Skeletal muscle cell (primary cell): ENCODE data around the gene CLEC18B.
"Not testable (repeated sequence)": the region's sequence is repeated elsewhere in the genome, so short reads cannot be mapped to it uniquely, and the experiment has no call there.

Experiments used
- DNase-seq: peaks from one replicate; pipeline ENCODE4 v3.0.0-alpha.2; 2010; ENCODE audit warnings: low read depth
- H3K4me3 ChIP-seq: 2 replicates; pipeline ENCODE4 v1.5.1; 2011; ENCODE audit warnings: low read depth, mild to moderate bottlenecking, control low read depth, low read length, moderate library complexity

The CLEC18B gene

DNA sequence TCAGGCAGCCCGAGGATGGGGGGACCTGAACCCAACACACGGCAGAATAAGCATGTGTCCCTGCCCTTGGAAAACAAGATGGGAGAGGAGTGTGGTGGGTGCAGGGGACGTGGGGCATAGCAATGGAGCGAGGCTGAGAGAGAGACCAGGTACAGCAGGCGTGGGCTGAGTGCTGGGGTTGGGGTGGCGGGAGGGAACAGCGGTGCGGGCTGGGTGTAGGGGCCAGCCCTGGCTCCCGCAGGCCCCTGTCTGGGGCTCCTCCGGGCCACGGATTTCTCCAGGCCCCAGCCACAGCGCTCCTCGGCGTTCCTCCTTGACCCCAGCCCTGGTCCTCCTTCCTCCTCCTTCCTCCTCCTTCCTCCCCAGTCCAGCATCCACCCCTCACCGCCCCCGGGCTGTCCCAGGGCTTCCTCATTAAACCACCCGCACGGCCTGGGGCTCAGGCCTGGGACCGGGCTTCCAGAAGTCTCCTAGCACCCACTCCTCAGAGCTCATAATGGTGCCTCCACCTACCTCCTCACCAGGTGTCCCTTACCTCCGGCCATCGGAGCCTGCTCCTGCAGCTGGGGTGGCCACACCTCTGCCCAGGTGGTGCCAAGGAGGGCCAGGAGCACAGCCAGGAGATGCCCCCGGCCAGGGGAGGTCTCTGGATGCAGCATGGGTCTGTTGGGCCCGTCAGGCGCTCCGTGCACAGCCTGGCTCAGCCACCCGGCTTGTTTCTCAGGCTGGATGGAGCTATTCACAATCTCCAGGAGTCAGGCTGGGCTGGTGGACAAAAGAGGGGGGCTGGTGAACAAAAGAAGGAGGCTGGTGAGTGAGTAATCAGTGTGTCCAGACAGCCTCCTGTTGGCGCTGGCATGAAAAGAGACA, at the start of gene CLEC18B:
TSS of gene CLEC18B (minus strand) at position 867 of the 870 bp plus-strand sequence. CDS start at position 659, 208 bp downstream.
- not testable (repeated sequence) for H3K4me3 ChIP-seq, DNase-seq

DNA sequence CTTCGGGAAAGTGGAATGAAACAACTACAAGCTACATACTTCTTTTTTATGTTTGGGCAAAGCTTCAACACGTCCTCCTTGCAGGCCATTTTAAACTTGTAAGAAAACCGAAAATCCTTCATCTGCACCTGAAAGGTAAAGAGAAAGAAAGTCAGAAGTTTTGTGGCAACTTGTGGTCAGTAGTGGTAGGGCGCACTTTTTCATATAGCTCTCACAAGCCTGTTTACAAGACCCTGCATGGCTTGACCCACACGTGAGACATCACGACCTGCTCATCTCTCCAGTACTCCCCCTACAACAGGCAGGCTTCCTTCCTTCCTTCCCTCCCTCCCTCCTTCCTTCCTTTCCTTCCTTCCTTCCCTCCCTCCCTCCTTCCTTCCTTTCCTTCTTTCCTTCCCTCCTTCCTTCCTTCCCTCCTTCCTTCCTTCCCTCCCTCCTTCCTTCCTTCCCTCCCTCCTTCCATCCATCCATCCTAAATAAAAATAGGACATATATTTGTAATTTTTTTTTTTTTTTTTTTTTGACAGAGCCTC, 48.7 kb upstream of the CLEC18B start:
- DNase-seq, result no peak
- no peak overlapping the region for H3K4me3 ChIP-seq

DNA sequence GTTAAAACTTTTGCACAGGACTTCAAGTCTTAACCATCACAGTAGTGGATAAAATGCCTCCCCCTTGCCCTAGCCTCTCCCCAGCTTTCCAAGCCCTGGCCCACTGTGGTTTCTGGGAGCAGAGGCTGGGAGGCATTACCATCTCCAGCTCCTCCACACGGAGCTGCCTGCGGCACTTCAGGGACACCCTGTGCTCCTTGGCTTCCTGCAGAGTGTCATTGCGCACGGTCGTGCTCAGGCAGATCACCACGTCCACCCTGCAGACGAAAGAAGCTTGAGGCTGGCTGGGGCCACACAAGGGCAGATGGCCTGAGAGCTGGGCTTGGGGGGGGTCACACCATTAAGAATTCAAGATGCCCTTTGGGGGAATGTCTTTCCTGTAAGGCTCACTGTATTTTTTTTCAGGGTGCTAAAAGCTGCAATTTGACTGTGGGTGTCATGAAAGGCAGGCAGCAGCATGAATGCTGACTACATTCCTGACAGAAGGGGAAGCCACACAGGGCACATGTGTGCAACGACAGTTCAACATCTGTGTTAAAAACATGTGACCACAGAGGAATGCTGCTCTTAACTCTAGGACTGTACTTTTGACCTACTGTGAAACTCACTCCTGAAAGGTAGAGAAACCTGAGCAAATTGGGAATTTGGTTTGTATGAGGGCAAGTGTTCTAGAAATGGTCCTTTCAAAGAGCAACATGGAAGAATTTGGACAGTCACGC, 47.7 kb upstream of the CLEC18B start:
- DNase-seq, result no peak
- no peak overlapping the region for H3K4me3 ChIP-seq

DNA sequence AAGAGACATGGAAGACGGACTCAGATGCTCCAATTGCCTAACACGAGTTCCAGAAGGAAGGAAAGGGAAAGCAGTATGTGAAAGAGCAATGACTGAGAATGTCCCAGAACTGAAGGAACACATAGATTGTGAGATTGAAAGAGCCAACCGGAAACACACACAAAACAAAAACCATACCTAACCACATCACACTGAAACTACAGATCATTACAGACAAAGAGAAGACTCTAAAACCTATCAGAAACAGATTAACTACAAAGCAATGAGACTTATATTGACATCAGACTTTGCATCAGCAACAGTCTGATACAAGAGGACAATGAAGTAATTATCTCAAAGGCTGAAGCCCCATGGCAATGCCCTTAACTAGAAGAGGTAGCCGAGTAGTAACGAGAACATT, 45.6 kb upstream of the CLEC18B start:
- no peak for DNase-seq
- no peak overlapping the region for H3K4me3 ChIP-seq

DNA sequence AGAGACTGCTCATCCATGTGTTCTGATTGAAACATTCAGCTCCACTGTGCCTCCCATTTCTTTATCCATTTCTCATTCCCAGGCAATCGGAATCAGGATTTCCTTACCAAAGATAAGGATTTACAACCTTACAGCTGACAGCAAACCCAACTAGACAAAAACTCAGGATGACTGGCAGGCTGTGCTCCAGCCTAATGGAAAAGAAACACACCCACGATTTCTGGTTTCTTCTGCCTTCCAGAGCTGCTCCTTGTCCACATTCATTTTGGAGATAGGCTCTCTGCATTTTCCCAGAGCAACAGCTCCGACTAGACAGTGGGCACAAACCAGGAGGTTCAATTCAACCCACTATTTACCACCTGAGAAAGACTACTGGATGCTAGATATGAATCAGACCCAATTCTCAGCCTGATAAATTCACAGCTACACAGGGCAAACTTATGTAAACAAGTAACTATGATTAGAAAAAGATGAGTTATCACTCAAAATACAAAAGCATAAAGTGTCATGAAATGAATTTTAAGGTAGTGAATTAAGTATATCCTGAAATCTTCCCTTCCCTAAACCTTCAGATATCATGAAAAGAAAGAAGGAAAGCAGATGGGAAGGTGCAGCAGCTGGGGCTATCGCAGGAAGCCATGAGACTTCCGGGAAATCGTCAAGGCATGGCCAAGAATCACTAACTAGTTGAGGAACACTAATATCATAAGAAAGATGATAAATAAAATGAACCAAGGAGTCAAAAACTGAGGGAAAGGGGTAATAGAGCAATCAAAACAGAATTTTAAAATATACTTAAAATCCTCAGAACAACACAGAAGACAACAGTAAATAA, 44.8 kb upstream of the CLEC18B start:
- no peak overlapping the region for H3K4me3 ChIP-seq
- DNase-seq, result no peak

DNA sequence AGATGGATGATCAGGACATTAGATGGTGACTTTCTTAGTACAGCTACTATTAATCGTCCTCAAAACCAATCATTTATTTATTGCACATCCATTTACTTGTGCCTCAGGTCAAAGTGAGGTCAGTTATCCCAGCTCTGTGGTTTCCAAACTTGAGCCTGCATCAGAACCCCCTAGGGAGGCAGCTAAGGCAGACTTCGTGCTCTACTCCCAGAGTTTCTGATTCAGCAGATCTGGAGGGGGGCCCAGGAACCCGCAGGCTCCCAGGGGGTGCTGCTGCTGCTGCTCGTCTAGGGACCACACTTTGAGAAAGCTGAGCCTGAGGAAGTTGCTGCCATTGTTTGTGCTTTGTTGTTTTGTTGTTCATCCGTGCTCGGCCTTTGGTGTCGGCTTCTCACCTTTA, 44.0 kb upstream of the CLEC18B start:
- peak; percentile 13 for DNase-seq
- no peak overlapping the region for H3K4me3 ChIP-seq

DNA sequence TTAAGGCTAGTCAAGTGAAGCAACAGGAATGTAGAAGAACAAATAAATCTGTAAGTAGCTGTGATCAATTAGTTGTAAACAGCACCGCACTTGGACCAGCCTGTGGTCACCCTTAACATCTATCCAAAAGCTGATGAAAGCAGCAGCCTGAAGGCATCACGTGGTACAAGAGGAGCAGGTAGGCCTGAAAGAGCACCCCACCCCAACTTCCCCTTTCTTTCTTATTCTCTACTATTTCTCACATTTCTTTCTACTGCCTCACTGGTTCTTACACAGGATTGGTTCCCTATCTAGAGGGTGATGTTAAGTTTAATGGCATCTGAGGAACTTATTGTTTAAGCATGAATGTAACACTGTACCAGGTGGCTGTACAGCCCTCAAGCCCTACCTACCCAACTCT, 42.6 kb upstream of the CLEC18B start:
- no peak for DNase-seq

DNA sequence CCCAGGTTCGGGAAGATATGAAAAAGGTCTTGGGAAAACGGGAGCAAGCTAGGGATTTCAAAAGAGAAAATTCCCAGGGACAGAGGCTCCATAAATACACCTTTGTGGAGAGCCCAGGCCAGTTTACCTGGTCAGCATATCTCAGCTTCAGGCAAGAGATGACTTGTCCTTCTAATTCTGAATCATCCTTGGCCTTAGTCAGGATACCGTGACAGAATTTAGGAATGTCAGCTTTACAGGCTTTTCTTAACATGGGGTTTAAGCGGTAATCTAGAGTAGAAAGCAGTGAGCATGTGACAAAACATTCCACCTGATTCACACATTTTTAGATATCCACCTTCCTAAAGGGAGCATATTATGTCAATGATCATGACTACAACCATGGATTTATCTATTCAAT, 41.1 kb upstream of the CLEC18B start:
- H3K4me3 ChIP-seq, result no peak overlapping the region
- no peak for DNase-seq

More for the DNA sequence above, 42.6 kb upstream of the CLEC18B start:
- H3K4me3 ChIP-seq, result no peak overlapping the region

DNA sequence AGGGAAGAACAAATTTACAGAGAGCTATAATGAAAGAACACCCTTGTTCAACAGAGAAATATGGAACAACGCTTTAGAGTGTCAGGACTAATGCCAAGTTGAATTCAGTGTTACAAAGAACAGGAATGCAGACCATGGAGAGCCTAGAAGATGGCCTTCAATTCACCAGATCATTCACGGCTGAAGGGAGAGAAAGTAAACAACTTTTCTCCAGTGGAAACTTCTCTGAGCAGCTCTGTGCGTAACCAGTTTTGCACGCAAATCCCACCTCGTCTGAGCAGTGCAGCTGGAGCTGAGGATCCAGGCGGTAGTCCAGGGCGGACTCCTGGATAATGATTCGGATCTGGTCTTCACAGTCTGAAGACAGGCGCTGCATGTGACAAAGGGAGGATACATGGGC, 40.5 kb upstream of the CLEC18B start:
- no peak overlapping the region for H3K4me3 ChIP-seq
- no peak for DNase-seq

DNA sequence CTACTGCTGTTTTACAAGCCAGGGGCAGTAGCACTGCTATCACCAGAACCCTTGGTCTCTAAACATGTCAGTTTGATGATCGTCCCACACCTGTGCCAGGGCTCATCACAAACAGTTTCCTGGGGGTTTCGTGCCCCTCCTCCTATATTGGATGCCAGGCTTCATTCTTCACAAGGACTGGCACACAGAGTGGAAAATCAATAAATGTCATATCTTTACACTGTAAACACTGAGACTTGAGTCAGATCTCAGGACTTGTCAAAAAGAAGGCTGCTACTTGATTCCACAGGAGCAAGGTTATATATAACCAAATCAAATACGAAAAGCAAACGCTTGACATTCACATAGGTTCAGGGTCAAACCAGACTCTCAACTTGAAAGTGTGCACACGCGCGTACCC, 39.3 kb upstream of the CLEC18B start:
- no peak overlapping the region for H3K4me3 ChIP-seq
- no peak for DNase-seq

DNA sequence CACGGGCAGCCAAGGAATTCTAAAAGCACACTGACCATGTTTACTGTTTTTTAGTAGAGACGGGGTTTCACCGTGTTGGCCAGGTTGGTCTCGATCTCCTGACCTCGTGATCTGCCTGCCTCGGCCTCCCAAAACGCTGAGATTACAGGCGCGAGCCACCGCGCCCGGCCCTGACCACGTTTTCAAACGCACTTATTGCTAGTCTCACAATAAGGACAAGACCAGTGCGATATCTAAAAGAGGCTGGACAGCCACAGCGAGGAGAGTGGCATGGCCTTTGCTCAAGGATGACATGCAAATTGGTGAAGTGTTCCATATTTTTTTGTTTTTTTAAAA, 35.0 kb upstream of the CLEC18B start:
- no peak for DNase-seq
- no peak overlapping the region for H3K4me3 ChIP-seq

DNA sequence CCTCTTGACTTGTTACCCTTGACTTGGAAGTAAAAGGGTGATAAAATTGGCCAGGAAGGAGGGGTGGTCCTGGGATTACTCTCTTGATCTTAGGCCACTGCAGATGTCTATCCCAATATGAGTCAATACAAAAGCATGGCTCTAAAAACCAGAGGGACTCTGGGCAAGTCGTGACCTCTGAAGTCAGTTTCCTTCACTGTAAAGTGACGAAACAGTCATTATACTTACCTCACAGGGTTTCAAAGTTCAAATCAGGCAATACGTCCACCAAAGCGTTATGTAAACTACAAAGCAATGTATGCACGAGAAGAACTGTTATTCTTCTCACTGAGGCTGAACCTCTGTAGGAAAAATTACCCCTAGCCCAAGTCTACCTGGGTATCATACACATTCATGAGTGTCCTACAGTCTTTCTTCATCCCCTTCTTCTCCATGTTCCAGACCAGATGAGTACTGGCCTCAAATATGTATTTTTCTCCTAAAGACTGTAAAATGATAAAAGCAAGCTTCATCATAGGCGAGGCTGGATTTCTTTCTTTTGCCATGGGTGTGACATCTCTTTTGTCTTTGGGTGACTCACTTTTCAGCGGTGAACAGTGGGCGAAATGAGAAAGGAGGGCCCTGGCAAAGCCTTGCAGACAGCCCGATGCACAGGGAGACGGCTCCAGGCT, 34.5 kb upstream of the CLEC18B start:
- H3K4me3 ChIP-seq, result no peak overlapping the region
- DNase-seq, result peak; percentile 17

DNA sequence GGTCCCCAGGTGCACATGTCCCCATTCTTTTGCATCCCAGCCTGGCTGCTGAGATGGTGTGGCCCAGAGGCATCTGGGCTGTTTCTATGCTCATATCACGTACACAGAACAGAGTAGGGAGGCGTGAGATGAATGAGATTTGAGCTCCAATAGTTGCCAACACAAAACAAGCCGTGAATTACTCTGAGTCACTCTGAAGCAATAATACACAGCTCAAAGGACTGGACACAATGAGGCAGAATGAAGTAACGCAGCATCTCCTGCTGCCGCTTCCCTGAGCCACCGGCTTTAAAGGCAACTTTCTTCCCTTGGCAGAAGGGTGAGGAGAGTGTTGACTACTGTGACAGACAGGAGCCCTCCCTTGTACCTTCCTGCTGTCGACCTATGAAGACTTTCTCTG, 33.9 kb upstream of the CLEC18B start:
- peak; percentile 25 for DNase-seq
- no peak overlapping the region for H3K4me3 ChIP-seq

DNA sequence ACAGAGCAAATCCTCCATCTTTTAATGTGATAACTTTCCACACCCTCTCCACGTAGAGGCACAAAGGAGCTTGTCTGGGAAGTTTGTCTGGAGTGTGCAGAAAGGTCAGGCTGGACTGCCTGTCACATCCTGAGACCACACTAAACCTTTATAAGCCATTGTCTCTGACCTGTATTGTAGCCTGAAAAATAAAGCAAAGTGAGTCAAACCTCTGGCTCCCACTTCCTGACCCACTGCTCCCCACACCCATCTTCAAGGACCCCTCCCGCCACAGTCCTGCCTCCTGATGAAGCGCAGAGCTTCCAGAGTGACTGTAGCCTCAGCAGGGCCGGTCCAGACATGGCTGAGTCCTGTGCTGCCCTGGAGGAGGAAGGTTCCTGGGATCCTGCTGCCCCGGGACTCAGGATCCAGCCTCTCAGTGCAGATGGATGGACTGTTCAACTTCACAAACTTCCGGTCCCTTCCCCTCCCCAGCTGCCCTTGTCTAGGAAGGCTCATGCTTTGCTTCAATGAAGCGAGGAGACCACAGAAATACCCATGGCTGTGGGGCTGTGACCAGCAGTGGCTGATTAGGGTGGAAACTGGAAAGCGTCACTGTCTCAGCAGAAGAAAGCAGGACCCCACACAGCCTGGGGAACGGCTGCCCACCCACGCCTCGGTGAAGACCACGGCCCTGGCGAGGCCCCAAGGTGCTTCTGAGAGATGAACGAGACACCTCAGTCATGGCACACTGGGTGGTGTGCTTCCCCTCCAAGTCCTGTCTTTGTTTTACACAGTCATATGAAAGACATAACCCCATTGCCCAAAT, 30.9 kb upstream of the CLEC18B start:
- no peak overlapping the region for H3K4me3 ChIP-seq
- no peak for DNase-seq

DNA sequence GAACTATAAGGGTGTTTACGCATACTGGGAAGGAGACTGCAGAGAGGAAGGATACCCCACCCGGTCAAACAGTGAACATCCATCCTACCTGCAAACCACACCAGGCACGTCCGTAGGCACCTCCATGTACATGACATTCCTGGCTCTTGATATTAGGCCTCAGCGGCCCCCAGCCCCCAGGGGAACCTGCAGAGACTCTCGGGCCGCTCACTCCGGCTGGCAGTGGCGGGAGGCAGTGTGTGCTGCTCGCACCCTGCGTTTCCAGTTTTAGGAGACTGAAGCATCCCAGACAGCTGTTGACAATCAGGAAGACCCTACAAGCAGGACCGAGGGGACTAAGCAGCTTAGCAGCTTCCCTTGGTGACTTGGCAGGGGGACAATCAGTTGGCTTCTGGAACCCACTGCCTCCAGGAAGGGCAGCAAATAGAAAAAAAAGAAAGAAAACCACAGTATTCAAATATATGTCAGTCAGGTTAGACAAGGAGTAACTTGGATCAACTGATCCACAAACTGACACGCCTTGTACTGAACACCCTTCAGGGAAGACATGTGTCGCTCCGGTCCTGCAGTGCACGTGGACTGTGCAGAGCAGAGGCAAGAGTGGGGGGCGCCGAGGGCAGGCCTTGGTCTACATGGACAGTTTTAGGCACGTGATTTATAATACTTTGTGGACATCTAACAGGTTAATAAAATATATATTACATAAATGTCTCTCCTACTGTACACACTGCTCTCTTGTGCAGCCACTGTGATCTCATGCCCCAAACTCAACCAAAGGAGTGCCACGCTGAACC, 29.9 kb upstream of the CLEC18B start:
- DNase-seq, result no peak
- no peak overlapping the region for H3K4me3 ChIP-seq

DNA sequence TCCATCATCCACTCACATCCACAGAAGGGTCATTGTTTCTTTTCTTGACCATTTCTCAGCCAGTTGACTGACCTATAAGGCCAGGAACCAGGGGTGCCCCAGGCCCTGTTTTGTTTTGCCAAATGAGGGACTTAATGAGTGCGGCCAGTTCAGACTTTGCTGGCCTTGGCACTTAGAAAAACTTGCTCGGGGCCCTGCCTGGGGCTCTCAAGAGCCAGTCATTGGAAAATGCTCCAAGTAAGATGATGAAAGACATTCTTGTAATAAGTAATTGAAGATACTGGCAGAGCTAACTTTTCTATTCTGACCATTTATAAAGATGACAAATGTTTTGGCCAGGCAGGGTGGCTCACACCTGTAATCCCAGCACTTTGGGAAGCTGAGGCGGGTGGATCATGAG, 29.0 kb upstream of the CLEC18B start:
- H3K4me3 ChIP-seq, result no peak overlapping the region
- no peak for DNase-seq

DNA sequence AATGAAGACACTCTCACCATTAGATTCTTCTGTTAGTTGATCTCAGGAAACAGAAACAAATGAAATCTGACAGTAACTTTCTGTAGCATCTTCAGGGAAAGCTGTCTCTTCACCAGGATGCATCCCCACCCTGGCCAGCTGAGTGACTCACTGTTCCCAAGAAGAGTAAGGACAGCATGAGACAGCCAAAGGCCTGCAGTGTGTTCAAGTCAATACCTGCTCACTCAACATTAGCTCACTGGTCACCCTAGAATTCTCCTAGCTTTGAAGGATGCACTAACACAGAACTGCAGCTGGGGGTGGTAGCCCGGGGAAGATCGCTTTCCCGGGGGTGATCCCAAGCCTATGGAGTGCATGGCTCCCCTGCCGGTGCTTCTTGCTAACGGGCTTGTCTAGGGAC, 28.2 kb upstream of the CLEC18B start:
- H3K4me3 ChIP-seq, result no peak overlapping the region
- peak; percentile 34 for DNase-seq

DNA sequence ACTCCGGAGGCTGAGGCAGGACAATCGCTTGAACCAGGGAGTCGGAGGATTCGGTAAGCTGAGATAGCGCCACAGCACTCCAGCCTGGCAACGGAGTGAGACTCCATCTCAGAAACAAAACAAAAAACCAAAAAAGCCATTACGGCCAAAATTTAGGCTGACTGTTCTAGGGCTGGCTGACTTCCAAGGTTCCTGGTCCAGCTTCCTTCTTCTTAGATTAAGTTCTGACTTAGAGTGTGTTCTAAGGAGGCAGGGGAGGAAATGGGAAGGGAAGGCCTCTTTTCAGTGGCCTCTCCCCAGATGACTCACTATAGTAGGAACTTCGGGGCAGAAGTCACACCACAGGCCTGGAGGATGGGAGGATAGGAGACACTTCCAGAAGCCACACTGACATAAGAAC, 27.7 kb upstream of the CLEC18B start:
- DNase-seq, result peak; percentile 87
- no peak overlapping the region for H3K4me3 ChIP-seq
